ENCODE data around the gene GSTCD. TPM values are rescaled to one million over a fixed set of nuclear protein-coding genes. Genes with fewer than 3 reads are reported as not detected.
A peak's percentile ranks its signal among the peaks of the same experiment; 100 is the strongest.

GSTCD gene
- total and polyA plus RNA-seq, 2 donors (not counting 1 experiment from before 2014, with no cell fraction given): 8.5 to 10.9 TPM

DNA sequence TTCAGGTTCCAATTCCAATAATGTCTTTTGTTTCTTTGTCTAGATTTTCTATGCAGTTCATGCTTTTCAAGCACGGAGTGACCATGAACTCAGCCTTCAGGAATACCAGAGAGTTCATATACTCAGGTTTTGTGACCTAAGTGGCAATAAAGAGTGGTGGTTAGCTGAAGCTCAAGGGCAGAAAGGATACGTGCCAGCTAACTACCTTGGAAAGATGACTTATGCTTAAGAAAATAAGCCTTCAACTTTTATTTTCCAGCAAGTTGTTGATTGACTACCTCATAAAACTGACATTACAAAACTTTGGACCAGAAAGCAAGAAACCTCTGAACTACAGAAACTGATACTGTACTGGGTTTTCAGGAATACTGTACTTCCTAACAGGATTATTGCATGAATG, 30.9 kb upstream of the GSTCD start:
- TF ChIP-seq, protein P1, sequence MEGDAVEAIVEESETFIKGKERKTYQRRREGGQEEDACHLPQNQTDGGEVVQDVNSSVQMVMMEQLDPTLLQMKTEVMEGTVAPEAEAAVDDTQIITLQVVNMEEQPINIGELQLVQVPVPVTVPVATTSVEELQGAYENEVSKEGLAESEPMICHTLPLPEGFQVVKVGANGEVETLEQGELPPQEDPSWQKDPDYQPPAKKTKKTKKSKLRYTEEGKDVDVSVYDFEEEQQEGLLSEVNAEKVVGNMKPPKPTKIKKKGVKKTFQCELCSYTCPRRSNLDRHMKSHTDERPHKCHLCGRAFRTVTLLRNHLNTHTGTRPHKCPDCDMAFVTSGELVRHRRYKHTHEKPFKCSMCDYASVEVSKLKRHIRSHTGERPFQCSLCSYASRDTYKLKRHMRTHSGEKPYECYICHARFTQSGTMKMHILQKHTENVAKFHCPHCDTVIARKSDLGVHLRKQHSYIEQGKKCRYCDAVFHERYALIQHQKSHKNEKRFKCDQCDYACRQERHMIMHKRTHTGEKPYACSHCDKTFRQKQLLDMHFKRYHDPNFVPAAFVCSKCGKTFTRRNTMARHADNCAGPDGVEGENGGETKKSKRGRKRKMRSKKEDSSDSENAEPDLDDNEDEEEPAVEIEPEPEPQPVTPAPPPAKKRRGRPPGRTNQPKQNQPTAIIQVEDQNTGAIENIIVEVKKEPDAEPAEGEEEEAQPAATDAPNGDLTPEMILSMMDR (conservative IDR thresholded peaks at IDR 0.05 in 1 of 2, IDR thresholded peaks at IDR 0.05 in 1 of 2; ENCODE audit: low read depth in 1 of 2, low read length in 2 of 2): no peak
- no peak for TF ChIP-seq EZH2 (IDR thresholded peaks at IDR 0.05; ENCODE audit: low read length, missing control alignments)
- DNase-seq (ENCODE audit: low read depth in 2 of 2): no peak
- Histone ChIP-seq H3K4me2 (ENCODE audit: extremely low read depth, insufficient read depth, low read length) (no peak overlapping the region), H3K27ac (ENCODE audit: insufficient read depth, low read length) (no peak overlapping the region), H3K9ac (ENCODE audit: insufficient read depth, low read length) (no peak overlapping the region), H3K27me3 (ENCODE audit: control insufficient read depth, insufficient read depth, low read length) (no peaks in the 10 kb centered on the region), H3K79me2 (ENCODE audit: control insufficient read depth, insufficient read depth, low read length) (no peaks in the 10 kb centered on the region), H4K20me1 (ENCODE audit: control insufficient read depth, extremely low read depth, insufficient read depth, low read length) (no peaks in the 10 kb centered on the region), H3K4me1 (ENCODE audit: control insufficient read depth, extremely low read depth, insufficient read depth, low read length) (no peaks in the 10 kb centered on the region), H3K9me3 (ENCODE audit: control insufficient read depth, insufficient read depth, low read depth, low read length) (no peaks in the 10 kb centered on the region), H2AFZ (ENCODE audit: low read length) (no peak overlapping the region), H3K4me3 (replicated peaks in 1 of 4; ENCODE audit: control extremely low read depth in 1 of 4, insufficient read depth in 1 of 4, low read depth in 3 of 4, low read length in 4 of 4) (no peak overlapping the region), H3K36me3 (ENCODE audit: control insufficient read depth, insufficient read depth, low read length) (no peaks in the 10 kb centered on the region)

DNA sequence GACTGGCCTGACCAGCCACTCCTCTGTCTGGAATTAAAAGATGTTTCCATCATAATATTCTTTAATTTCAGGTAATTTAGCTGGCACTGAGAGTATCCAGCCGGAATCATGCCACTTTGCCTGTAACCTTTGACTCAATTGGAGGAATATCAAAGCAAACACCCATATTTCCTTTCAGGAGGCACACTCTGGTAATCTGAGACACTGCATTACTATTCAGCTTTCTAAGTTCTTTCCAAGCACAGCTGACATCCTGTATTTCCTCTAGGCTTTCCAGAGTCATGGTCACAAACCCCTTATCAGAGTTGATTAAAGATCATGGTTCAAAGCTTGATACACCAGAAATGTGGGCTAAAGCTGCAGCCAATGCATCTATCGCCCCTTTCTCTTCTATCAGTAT, 29.4 kb upstream of the GSTCD start:
- peak in 1 of 2 donors; percentile 29 for DNase-seq (ENCODE audit: low read depth in 2 of 2)

DNA sequence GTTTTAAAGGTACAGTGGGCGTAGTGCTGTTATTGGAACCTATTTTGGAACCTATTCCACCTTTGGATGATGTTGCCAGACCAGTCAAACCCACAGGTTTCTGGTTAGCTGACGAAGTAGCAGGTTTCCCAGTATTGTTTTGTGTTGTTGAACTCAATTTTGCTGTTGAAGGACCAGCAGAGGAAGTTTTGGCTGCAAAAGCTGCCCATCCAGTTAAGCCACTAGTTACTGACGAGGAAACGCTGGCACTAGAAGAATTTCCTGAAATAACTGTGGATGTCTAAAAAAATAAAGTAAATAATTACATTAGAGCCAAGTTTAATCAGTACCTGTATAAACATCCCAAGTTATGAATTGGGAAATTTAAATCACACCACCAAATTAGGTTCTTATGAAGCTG, 25.5 kb upstream of the GSTCD start:
- Histone ChIP-seq H3K27me3 (ENCODE audit: control insufficient read depth, insufficient read depth, low read length) (no peaks in the 10 kb centered on the region), H3K4me3 (replicated peaks in 1 of 4; ENCODE audit: control extremely low read depth in 1 of 4, insufficient read depth in 1 of 4, low read depth in 3 of 4, low read length in 4 of 4) (no peak overlapping the region), H3K4me1 (ENCODE audit: control insufficient read depth, extremely low read depth, insufficient read depth, low read length) (no peaks in the 10 kb centered on the region), H3K79me2 (ENCODE audit: control insufficient read depth, insufficient read depth, low read length) (no peaks in the 10 kb centered on the region), H2AFZ (ENCODE audit: low read length) (no peak overlapping the region), H3K4me2 (ENCODE audit: extremely low read depth, insufficient read depth, low read length) (no peak overlapping the region), H3K27ac (ENCODE audit: insufficient read depth, low read length) (no peak overlapping the region), H3K9me3 (ENCODE audit: control insufficient read depth, insufficient read depth, low read depth, low read length) (no peaks in the 10 kb centered on the region), H4K20me1 (ENCODE audit: control insufficient read depth, extremely low read depth, insufficient read depth, low read length) (no peaks in the 10 kb centered on the region), H3K9ac (ENCODE audit: insufficient read depth, low read length) (no peak overlapping the region), H3K36me3 (ENCODE audit: control insufficient read depth, insufficient read depth, low read length) (peaks cover 3% of the 10 kb centered on the region)
- DNase-seq (ENCODE audit: low read depth in 2 of 2): no peak
- TF ChIP-seq EZH2 (IDR thresholded peaks at IDR 0.05; ENCODE audit: low read length, missing control alignments): no peak
- TF ChIP-seq, protein P1 (conservative IDR thresholded peaks at IDR 0.05 in 1 of 2, IDR thresholded peaks at IDR 0.05 in 1 of 2; ENCODE audit: low read depth in 1 of 2, low read length in 2 of 2): no peak

More for the DNA sequence above, 29.4 kb upstream of the GSTCD start:
- Histone ChIP-seq H3K27me3 (ENCODE audit: control insufficient read depth, insufficient read depth, low read length) (no peaks in the 10 kb centered on the region), H3K4me2 (ENCODE audit: extremely low read depth, insufficient read depth, low read length) (no peak overlapping the region), H3K9me3 (ENCODE audit: control insufficient read depth, insufficient read depth, low read depth, low read length) (no peaks in the 10 kb centered on the region), H3K36me3 (ENCODE audit: control insufficient read depth, insufficient read depth, low read length) (peaks cover 3% of the 10 kb centered on the region), H3K27ac (ENCODE audit: insufficient read depth, low read length) (no peak overlapping the region), H3K4me3 (replicated peaks in 1 of 4; ENCODE audit: control extremely low read depth in 1 of 4, insufficient read depth in 1 of 4, low read depth in 3 of 4, low read length in 4 of 4) (no peak overlapping the region), H2AFZ (ENCODE audit: low read length) (no peak overlapping the region), H4K20me1 (ENCODE audit: control insufficient read depth, extremely low read depth, insufficient read depth, low read length) (no peaks in the 10 kb centered on the region), H3K9ac (ENCODE audit: insufficient read depth, low read length) (no peak overlapping the region), H3K79me2 (ENCODE audit: control insufficient read depth, insufficient read depth, low read length) (no peaks in the 10 kb centered on the region), H3K4me1 (ENCODE audit: control insufficient read depth, extremely low read depth, insufficient read depth, low read length) (no peaks in the 10 kb centered on the region)
- no peak for TF ChIP-seq EZH2 (IDR thresholded peaks at IDR 0.05; ENCODE audit: low read length, missing control alignments)
- TF ChIP-seq, protein P1 (conservative IDR thresholded peaks at IDR 0.05 in 1 of 2, IDR thresholded peaks at IDR 0.05 in 1 of 2; ENCODE audit: low read depth in 1 of 2, low read length in 2 of 2): no peak

All from fibroblast of lung (primary cell).